GM18526 (cell line): ENCODE data around the gene FOXP3.

Experiments used
- POLR2A ChIP-seq: IDR thresholded peaks from 3 replicates; pipeline ENCODE4 v1.6.1; 2011; ENCODE audit not compliant: insufficient read length; ENCODE audit errors: extremely low read depth

The FOXP3 gene

GRCh38 chrX:49214996-49215526 is 49.4 kb downstream of the FOXP3 start:
- no peak for TF ChIP-seq POLR2A

DNA sequence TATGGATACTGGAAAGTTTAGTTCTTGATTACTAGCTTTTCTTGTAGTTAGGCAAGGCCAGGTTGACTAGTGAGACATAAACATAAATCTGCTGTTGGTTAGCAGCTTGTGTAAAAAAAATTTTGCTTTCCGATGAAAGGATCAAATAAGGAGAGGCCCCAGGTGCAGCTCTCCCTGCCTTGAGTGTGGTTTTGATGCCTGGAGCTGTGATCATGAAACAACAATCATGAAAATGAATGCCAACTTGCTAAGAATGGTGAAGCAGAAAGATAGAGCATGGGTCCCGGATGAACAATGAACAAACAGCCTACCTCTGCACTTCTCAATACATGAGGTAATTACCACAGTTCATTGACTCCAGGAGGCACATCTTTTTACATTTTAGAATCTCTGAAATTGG is 50.1 kb downstream of the FOXP3 start:
- TF ChIP-seq POLR2A: no peak

GRCh38 chrX:49212861-49213260 is 51.6 kb downstream of the FOXP3 start:
- no peak for TF ChIP-seq POLR2A

DNA sequence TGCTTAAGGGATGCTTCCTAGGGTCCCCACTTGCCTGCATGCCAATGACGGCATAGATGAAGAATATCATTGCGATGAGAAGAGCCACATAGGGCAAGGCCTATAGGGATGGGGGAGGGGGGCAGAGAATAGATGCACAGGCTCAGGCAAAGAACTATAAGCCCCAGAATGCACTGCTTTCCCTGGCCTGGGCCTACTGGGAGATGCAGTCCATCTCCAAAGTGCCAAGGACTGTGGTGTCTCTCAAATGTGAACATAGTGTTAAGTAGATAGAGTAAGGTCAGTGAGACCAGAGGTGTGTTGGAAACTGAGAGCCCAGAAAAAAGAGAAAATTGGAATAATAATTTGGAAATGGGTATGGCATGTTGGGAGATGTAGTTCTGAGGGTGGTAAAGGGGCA is 52.3 kb downstream of the FOXP3 start:
- TF ChIP-seq POLR2A: no peak

- TF ChIP-seq POLR2A: no peak
These were observed 53.4 kb downstream of the FOXP3 start for GRCh38 chrX:49211074-49211473.

DNA sequence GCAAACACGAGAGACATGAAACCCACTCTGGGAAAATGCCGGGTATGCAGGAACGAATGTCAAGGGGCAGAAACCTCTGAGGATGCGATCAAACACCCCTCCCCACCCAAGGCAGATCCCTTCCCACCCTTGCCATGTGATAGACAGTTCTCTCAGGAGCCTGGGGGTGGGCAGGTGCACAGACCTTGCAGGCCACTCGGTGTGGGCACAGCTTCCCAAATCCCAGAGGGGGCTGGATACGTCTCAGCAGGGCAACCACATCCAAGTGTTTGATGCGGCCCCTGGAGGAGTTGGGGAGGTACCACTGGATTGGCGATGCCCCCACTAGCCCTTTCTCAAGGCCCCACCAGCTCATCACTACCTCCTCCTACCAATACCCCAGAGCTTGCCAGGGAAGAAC is 54.1 kb downstream of the FOXP3 start:
- TF ChIP-seq POLR2A: no peak

DNA sequence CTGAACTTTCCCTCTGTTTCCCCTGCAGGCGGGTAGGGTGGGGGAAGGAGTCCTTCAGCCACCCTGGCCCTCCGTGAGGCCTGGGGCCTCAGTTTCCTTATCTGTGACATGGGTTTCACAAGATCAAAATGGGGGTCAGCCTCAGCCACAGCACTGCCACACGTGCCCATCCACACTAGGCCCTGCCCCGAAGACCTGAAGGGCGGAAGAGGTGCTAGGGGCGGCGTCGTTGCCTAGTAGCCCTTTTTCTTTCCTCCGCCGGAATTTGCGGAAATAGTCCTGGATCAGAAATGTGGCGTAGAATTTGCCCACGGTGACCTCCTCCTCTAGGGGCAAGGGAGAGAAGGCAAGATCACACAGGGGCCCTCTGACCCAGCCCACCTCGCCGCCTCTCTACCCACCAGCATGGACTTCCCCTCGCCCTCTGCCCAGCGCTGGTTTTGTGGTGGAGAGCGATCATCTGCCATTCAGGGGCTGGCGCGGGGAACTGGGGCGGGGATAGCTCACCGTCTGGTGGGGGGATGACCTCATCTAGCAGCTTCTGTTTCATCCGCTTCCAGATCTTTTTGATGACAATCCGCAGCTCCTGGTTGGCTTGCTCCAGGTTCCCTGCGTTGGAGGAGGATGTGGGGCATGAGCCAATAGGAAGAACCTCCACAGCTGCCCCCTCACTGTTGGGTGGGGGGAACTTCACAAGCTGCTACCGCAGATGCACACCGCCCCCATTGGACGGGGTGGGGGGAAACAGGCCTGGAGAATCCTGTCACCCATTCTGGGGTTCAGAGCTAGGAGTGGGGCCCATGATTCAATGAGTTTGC is 54.9 kb downstream of the FOXP3 start:
- no peak for TF ChIP-seq POLR2A

- TF ChIP-seq POLR2A: no peak
These were observed 56.1 kb downstream of the FOXP3 start for GRCh38 chrX:49208399-49208798.

DNA sequence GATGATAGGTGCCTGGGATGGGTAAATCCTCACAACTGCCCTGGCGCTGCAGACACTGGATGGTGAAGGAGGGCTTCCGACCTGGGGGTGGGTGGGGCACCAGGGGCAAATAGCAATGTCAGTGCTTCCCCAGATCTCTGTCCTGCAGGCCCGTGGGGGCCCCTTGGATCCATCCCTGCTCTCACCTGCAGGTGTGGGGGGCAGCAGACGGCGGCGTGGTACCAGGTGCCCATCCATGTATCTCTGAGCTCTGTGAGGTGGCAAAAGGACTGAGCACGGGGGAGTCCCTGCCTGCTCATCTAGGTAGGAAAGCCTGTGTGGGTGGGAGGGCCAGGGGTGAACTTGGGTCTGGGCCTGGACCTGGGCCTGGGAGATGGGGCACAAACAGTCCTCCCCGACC is 58.0 kb downstream of the FOXP3 start:
- TF ChIP-seq POLR2A: no peak

DNA sequence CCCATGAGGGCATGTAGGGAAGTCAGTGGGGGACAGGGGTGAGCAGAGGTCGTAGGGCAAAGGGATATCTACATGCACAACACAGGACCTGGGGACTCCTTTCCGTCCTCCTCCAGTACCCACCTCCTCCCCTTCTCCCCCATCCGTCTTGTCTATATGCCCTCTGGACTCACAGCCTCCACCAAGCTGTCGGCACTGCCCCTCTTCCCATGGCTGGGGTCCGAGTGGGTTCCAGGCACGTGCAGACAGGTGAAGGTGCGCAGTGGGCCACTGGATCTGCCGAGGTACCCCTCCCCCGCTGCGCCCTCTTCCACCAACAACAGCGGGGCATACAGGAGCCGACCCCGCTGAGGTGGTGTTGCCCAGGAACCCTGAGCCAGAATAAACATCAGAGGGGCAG is 59.1 kb downstream of the FOXP3 start:
- no peak for TF ChIP-seq POLR2A

DNA sequence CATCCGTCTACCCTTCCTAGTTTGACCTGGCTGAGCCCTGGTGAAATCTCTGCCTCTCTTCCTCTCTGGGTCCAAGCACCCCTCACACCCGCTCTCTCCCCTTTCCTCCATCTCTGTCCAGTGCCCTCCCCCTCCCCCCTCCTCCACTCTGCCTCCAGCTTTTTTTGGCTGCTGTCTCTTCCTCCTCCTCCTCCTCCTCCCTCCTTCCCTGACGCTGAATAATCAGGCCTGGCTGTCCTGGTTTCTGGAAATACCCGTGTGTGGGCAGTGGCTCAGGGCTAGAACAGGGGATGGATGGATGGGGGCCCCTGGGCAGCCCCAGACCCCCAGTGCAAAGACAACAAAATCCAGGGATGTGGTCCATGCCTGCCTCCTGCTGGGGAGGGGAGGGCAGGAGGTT is 59.8 kb downstream of the FOXP3 start:
- TF ChIP-seq POLR2A: no peak

GRCh38 chrX:49204017-49204416 is 60.5 kb downstream of the FOXP3 start:
- no peak for TF ChIP-seq POLR2A

GRCh38 chrX:49203536-49203935 is 61.0 kb downstream of the FOXP3 start:
- no peak for TF ChIP-seq POLR2A

DNA sequence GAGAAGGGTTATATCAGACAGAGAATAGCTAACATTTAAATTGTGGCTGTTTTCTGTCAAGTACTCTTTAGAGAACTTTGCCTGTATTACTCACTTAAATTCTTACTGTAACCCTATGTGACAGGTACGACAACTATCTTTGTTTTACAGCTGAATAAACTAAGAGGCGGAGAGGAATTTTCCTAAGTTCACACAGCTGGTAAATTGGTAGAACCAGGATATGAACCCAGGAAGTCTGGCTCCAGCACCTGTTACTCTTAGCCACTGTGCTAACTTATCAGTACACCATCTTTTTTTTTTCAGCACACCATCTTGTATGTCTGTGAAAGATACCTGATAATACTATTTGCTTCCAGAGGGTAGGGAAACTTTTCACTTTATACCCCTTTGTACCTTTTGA is 62.5 kb downstream of the FOXP3 start:
- no peak for TF ChIP-seq POLR2A
